SHP77 treated with DMSO at 0.1 percent for 48 hours (cell line): ENCODE measurements around the gene RHNO1.

Experiments used
- DNase-seq: peaks from one replicate; lab custom pipeline; 2025; lab: John Stamatoyannopoulos, UW

The RHNO1 gene

GRCh38 chr12:2877047-2877952 is at the start of gene RHNO1, which contains the start of gene FOXM1:
TSS of gene RHNO1 (plus strand) at chr12:2877223. CDS start at chr12:2885367, 8,144 bp downstream.
TSS of gene FOXM1 (minus strand) at chr12:2877174. CDS start at chr12:2874478, 2,696 bp downstream.
- DNase-seq, result peak; percentile 15

- DNase-seq, result no peak
Measured at GRCh38 chr12:2829275-2829674, 47.7 kb upstream of the RHNO1 start.

GRCh38 chr12:2832550-2833127 is 44.4 kb upstream of the RHNO1 start:
- DNase-seq, result no peak

- DNase-seq, result no peak
Measured at GRCh38 chr12:2833327-2833726, 43.7 kb upstream of the RHNO1 start.

GRCh38 chr12:2833810-2834209 is 43.2 kb upstream of the RHNO1 start:
- DNase-seq, result no peak

GRCh38 chr12:2834581-2835491 is 42.2 kb upstream of the RHNO1 start, which contains the start of gene NRIP2:
TSS of gene NRIP2 (minus strand) at chr12:2835035. CDS start at chr12:2834983, 52 bp downstream.
- DNase-seq, result no peak

- no peak for DNase-seq
Measured at GRCh38 chr12:2835691-2836403, 41.2 kb upstream of the RHNO1 start.

GRCh38 chr12:2836574-2836973 is 40.4 kb upstream of the RHNO1 start:
- no peak for DNase-seq

GRCh38 chr12:2841056-2841650 is 35.9 kb upstream of the RHNO1 start:
- DNase-seq, result no peak

GRCh38 chr12:2842948-2843347 is 34.1 kb upstream of the RHNO1 start:
- no peak for DNase-seq

- no peak for DNase-seq
Measured at GRCh38 chr12:2844786-2845185, 32.2 kb upstream of the RHNO1 start.

- no peak for DNase-seq
Measured at GRCh38 chr12:2845280-2845679, 31.7 kb upstream of the RHNO1 start.

- no peak for DNase-seq
Measured at GRCh38 chr12:2851931-2852330, 25.1 kb upstream of the RHNO1 start.

- no peak for DNase-seq
Measured at GRCh38 chr12:2853626-2854025, 23.4 kb upstream of the RHNO1 start.

- DNase-seq, result no peak
Measured at GRCh38 chr12:2854669-2855453, 22.2 kb upstream of the RHNO1 start.

- no peak for DNase-seq
Measured at GRCh38 chr12:2855546-2855945, 21.5 kb upstream of the RHNO1 start.

GRCh38 chr12:2856051-2856450 is 21.0 kb upstream of the RHNO1 start:
- no peak for DNase-seq

- no peak for DNase-seq
Measured at GRCh38 chr12:2857021-2857431, 20.0 kb upstream of the RHNO1 start, which contains the start of gene TEX52. TSS of gene TEX52 (minus strand) at chr12:2857039. CDS start at chr12:2857026, 13 bp downstream.

GRCh38 chr12:2857576-2857975 is 19.4 kb upstream of the RHNO1 start:
- DNase-seq, result no peak

GRCh38 chr12:2858334-2858733 is 18.7 kb upstream of the RHNO1 start:
- no peak for DNase-seq
